ENCODE results near the gene UFL1. TPM values are rescaled to one million over a fixed set of nuclear protein-coding genes. Genes with fewer than 3 reads are reported as not detected.

UFL1 gene
- polyA plus RNA-seq, 1 of the 3 experiments (the other 2 are of a cell fraction): 3.1 TPM

DNA sequence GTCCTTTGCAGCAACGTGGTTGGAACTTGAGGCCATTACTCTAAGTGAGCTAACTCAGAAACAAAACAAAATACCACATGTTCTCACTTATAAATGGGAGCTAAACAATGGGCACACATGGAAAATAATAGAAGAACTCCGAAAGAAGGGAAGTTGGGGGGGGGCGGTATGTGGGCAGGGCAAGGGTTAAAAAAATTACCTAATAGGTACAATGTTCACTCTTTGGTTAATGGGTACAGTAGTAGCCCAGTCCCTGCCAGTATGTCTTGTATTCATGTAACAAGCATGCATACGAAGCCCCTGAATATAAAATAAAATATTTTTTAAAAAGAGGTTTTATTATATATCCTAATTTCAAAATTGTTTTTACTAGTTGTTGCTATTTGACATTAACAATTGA is 26.0 kb downstream of the UFL1 start:
- no peak for TF ChIP-seq JUND (IDR thresholded peaks at IDR 0.05)
- TF ChIP-seq MEF2A (IDR thresholded peaks at IDR 0.05; ENCODE audit: borderline replicate concordance, low read depth): no peak
- no peak for TF ChIP-seq RFX5 (IDR thresholded peaks at IDR 0.05; ENCODE audit: low read length)
- TF ChIP-seq FOXJ3 (CRISPR knock-in tag; IDR thresholded peaks at IDR 0.05): no peak
- TF ChIP-seq, protein P1, sequence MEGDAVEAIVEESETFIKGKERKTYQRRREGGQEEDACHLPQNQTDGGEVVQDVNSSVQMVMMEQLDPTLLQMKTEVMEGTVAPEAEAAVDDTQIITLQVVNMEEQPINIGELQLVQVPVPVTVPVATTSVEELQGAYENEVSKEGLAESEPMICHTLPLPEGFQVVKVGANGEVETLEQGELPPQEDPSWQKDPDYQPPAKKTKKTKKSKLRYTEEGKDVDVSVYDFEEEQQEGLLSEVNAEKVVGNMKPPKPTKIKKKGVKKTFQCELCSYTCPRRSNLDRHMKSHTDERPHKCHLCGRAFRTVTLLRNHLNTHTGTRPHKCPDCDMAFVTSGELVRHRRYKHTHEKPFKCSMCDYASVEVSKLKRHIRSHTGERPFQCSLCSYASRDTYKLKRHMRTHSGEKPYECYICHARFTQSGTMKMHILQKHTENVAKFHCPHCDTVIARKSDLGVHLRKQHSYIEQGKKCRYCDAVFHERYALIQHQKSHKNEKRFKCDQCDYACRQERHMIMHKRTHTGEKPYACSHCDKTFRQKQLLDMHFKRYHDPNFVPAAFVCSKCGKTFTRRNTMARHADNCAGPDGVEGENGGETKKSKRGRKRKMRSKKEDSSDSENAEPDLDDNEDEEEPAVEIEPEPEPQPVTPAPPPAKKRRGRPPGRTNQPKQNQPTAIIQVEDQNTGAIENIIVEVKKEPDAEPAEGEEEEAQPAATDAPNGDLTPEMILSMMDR (IDR thresholded peaks at IDR 0.05): no peak
- TF ChIP-seq POLR2AphosphoS5 (IDR thresholded peaks at IDR 0.05; ENCODE audit: low read depth, low read length): no peak
- TF ChIP-seq, protein P2, sequence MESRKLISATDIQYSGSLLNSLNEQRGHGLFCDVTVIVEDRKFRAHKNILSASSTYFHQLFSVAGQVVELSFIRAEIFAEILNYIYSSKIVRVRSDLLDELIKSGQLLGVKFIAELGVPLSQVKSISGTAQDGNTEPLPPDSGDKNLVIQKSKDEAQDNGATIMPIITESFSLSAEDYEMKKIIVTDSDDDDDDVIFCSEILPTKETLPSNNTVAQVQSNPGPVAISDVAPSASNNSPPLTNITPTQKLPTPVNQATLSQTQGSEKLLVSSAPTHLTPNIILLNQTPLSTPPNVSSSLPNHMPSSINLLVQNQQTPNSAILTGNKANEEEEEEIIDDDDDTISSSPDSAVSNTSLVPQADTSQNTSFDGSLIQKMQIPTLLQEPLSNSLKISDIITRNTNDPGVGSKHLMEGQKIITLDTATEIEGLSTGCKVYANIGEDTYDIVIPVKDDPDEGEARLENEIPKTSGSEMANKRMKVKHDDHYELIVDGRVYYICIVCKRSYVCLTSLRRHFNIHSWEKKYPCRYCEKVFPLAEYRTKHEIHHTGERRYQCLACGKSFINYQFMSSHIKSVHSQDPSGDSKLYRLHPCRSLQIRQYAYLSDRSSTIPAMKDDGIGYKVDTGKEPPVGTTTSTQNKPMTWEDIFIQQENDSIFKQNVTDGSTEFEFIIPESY (IDR thresholded peaks at IDR 0.05; ENCODE audit: borderline replicate concordance, low read depth): no peak
- TF ChIP-seq, protein P3, sequence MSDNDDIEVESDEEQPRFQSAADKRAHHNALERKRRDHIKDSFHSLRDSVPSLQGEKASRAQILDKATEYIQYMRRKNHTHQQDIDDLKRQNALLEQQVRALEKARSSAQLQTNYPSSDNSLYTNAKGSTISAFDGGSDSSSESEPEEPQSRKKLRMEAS (IDR thresholded peaks at IDR 0.05; ENCODE audit: low read depth): no peak
- no peak for TF ChIP-seq YY1 (IDR thresholded peaks at IDR 0.05; ENCODE audit: low read depth)
- TF ChIP-seq USF2 (IDR thresholded peaks at IDR 0.05; ENCODE audit: borderline replicate concordance, low read depth, low read length): no peak
- TF ChIP-seq, protein P4, sequence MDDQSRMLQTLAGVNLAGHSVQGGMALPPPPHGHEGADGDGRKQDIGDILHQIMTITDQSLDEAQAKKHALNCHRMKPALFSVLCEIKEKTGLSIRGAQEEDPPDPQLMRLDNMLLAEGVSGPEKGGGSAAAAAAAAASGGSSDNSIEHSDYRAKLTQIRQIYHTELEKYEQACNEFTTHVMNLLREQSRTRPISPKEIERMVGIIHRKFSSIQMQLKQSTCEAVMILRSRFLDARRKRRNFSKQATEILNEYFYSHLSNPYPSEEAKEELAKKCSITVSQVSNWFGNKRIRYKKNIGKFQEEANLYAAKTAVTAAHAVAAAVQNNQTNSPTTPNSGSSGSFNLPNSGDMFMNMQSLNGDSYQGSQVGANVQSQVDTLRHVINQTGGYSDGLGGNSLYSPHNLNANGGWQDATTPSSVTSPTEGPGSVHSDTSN (IDR thresholded peaks at IDR 0.05): no peak
- TF ChIP-seq SMC3 (IDR thresholded peaks at IDR 0.05; ENCODE audit: low read depth, low read length): no peak
- TF ChIP-seq MXI1 (IDR thresholded peaks at IDR 0.05; ENCODE audit: low read depth, low read length): no peak
- no peak for TF ChIP-seq TCF12 (IDR thresholded peaks at IDR 0.05)
- no peak for TF ChIP-seq TAF1 (IDR thresholded peaks at IDR 0.05; ENCODE audit: borderline replicate concordance, low read depth, low read length)
- TF ChIP-seq NRF1 (IDR thresholded peaks at IDR 0.05; ENCODE audit: low read depth, low read length): no peak
- no peak for TF ChIP-seq GATA2 (CRISPR knock-in tag; IDR thresholded peaks at IDR 0.05)
- no peak for TF ChIP-seq NFIC (IDR thresholded peaks at IDR 0.05; ENCODE audit: borderline replicate concordance)
- no peak for TF ChIP-seq FOXM1 (IDR thresholded peaks at IDR 0.05; ENCODE audit: low read depth)
- TF ChIP-seq EP300 (IDR thresholded peaks at IDR 0.05; ENCODE audit: borderline replicate concordance in 1 of 2, low read depth in 1 of 2, low read length in 1 of 2): no peak
- H3K4me1 ChIP-seq (ENCODE audit: control insufficient read depth in 1 of 2, insufficient read depth in 2 of 2, low read depth in 1 of 2, low read length in 1 of 2): no peaks in the 10 kb centered on the region
- H3K27ac ChIP-seq (ENCODE audit: low read depth in 2 of 2, low read length in 1 of 2): no peak overlapping the region
- H3K79me2 ChIP-seq (ENCODE audit: insufficient read depth): no peaks in the 10 kb centered on the region
- no peaks in the 10 kb centered on the region for H3K9me2 ChIP-seq
- CTCF ChIA-PET: no interaction called here
- H3K9me3 ChIP-seq: no peaks in the 10 kb centered on the region
- 92% methylated on average over 4 of the region's 4 CpGs for WGBS (ENCODE audit: low lambda C conversion rate)
- H3K4me3 ChIP-seq (ENCODE audit: low read depth in 2 of 2, low read length in 1 of 2): no peak overlapping the region
- H3K9ac ChIP-seq: no peak overlapping the region
- no peak for DNase-seq
- no peak overlapping the region for H2AFZ ChIP-seq (ENCODE audit: low read depth)
- H3K36me3 ChIP-seq (replicated peaks in 1 of 2; ENCODE audit: control insufficient read depth in 1 of 2, insufficient read depth in 2 of 2, low read length in 1 of 2): peaks cover 79 to 80% of the 10 kb centered on the region in 2 experiments
- H4K20me1 ChIP-seq (ENCODE audit: insufficient read depth): no peaks in the 10 kb centered on the region
- H3K4me2 ChIP-seq: no peak overlapping the region
- H3F3A ChIP-seq (replicated peaks; ENCODE audit: insufficient read depth): no peaks in the 10 kb centered on the region
- POLR2A ChIA-PET: no interaction called here
- H3K27me3 ChIP-seq (ENCODE audit: insufficient read depth): no peaks in the 10 kb centered on the region

Measured in SK-N-SH (cell line).